HG03558 (cell line): ENCODE measurements around the gene PPP1R2C.

Experiments used
- ATAC-seq: cut with Tn5 transposase; IDR thresholded peaks from one replicate; pipeline ENCODE4 v1.9.1; 2021; ENCODE audit warnings: moderate number of reproducible peaks; ENCODE audit not compliant: unreplicated experiment; ENCODE audit errors: extremely low read depth

The PPP1R2C gene

GRCh38 chrX:42751573-42751972 lies 26.4 kb downstream of the PPP1R2C start:
- ATAC-seq: no peak

- ATAC-seq: no peak
Observed at GRCh38 chrX:42748067-42748850, 29.7 kb downstream of the PPP1R2C start.

DNA sequence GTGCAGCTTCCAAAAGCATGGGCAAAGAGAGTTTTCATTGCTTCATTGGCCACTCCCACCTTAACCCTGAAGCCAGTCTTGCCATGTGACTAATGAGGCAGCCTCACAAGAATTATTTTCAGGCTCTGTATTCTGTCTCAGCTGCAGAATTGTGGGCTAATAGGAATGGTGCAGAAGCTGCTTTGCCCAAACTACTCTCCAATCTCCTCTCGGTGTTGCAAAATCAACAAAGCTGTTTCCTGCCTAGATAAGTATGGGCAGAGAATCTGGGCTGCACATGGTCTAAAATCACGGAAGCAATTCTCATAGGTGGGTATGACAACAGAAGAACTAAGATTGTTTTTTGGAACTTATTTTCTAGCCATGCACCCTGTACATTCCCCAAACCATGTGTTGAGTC lies 31.4 kb downstream of the PPP1R2C start:
- no peak for ATAC-seq

- ATAC-seq: no peak
Observed at GRCh38 chrX:42740456-42740855, 37.5 kb downstream of the PPP1R2C start.

DNA sequence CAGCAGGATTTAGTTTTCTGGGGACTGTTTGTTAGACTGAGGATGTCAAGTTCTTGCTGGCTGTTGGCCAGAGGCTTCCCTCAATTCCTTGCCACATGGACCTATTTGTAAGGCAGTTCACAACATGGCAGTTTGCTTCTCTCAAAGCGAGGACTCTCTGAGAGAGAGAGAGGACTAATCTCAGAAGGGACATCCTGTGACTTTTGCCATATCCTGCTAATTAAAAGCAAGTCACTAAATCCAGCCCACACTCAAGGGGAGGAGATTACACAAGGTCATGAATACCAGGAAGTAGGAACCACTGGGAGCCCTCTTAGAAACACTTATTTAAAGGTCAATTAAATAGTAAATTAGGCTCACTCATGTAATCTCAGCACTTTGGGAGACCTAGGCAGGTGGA lies 38.2 kb downstream of the PPP1R2C start:
- no peak for ATAC-seq

DNA sequence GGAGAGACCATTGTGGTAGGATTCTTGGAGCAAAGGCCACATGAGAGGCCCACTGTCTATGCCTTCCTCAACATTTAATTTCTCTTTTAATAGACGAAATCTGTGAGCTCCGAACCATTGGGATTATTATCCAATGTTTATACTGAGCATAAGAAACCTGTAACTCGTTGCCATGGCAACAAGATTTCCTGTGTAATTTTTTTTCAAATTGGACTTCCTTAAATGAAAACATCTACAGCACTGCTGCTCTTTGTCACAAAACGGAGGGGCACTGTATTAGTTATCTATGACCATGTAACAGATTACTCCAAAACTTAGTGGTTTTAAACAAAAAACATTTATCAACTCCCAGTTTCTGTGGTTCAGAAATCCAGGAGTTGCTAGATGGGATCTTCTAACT lies 38.7 kb downstream of the PPP1R2C start:
- ATAC-seq: no peak

DNA sequence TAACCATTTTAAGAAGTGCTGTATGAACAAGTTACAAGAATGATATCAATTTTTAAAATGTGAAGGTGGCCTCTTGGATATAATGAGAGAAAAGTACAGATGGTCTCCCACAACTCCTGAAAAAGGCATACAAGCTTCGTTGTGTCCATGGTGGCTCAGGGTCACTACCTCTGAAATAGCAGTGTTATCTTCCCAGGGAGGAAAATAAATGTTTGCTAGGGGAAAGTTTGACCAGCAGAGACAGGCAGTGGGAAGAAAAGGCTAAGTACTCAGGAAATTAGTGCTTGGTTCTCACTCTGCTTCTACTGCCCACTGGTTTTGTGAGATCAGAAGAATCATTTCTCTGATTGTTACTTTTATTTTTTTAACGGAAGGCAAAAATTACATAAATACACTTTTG lies 39.4 kb downstream of the PPP1R2C start:
- no peak for ATAC-seq

DNA sequence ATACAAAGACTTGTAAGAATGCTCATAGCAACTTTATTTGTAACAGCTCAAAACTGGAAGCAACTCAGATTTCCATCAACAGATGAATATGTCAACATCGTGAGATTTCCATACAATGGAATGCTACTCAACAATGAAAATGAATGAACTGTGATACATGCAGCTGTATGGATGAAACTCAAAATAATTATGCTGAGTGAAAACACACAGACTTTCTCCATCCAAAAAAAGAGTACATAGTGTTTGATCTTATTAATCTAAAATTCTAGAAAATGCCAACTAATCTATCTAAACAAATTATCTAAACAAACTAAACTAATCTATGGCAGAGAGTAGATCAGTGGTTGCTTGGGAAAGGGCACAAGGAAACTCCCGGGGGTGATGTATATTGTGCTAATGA lies 42.7 kb downstream of the PPP1R2C start:
- ATAC-seq: no peak

DNA sequence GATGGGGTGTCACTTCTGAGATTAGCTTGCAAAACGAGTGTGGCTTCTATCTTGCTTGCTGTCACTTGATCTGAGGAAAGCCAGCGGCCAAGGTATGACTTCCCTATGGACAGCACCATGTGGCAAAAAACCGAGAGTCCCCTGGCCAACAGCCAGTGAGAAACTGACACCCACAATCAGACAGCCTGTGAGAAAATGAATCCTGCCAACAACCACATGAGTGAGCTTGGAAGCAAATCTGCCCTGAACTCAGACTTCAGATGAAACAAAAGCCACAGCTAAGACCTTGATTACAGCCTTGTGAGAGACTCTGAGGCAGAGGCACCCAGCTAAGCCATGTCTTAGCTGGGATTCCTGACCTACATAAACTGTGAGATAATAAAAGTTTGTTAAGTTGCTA lies 45.5 kb downstream of the PPP1R2C start:
- ATAC-seq: no peak
